CD14-positive monocyte (primary cell): ENCODE results near the gene PDIA6. TPM values are rescaled to one million over a fixed set of nuclear protein-coding genes. Genes with fewer than 3 reads are reported as not detected.

ENCODE experiments used
- DNase-seq, 3 donors: peaks; one replicate each; pipeline ENCODE4 v3.0.0-alpha.2; 2011 to 2022
- H2AFZ ChIP-seq: 2 replicates; pipeline ENCODE4 v1.6.0; 2012; ENCODE audit warnings: mild to moderate bottlenecking, low read depth, low read length, inconsistent platforms; ENCODE audit not compliant: insufficient read depth, poor library complexity, severe bottlenecking
- H3K27ac ChIP-seq, 2 donors: 1 replicate in 1 of 2; 2 replicates in 1 of 2; pipeline ENCODE4 v1.5.1; 2012 to 2013; ENCODE audit warnings: low read length in 2 of 2, control low read depth in 1 of 2, inconsistent platforms in 1 of 2, low read depth in 1 of 2, mild to moderate bottlenecking in 1 of 2
- H3K27me3 ChIP-seq, 2 donors: one replicate each; pipeline versions ENCODE4 v1.6.0 to v1.6.1; 2011 to 2013; ENCODE audit warnings: low read length in 2 of 2; ENCODE audit not compliant: control insufficient read depth in 2 of 2, insufficient read depth in 2 of 2
- H3K36me3 ChIP-seq, 2 donors: replicated peaks in 1 of 2; 1 replicate in 1 of 2; 2 replicates in 1 of 2; pipeline versions ENCODE4 v1.5.1 to v1.6.1; 2012 to 2013; ENCODE audit warnings: low read length in 2 of 2, control low read depth in 1 of 2, inconsistent platforms in 1 of 2, mild to moderate bottlenecking in 1 of 2; ENCODE audit not compliant: insufficient read depth in 2 of 2, control insufficient read depth in 1 of 2
- H3K4me1 ChIP-seq, 2 donors: 1 replicate in 1 of 2; 2 replicates in 1 of 2; pipeline versions ENCODE4 v1.5.1 to v1.6.1; 2012 to 2013; ENCODE audit warnings: low read length in 2 of 2, control low read depth in 1 of 2, inconsistent platforms in 1 of 2, mild to moderate bottlenecking in 1 of 2, moderate library complexity in 1 of 2; ENCODE audit not compliant: insufficient read depth in 2 of 2, control insufficient read depth in 1 of 2
- H3K4me2 ChIP-seq: replicated peaks from 2 replicates; pipeline ENCODE3; 2012; ENCODE audit warnings: low read length, moderate library complexity, mild to moderate bottlenecking; ENCODE audit not compliant: poor library complexity, severe bottlenecking; ENCODE audit errors: extremely low read depth
- H3K4me3 ChIP-seq, 3 experiments: fragments of 200-600 bp in 1 of 3; sonication (generic) in 1 of 3; replicated peaks in 1 of 3; 1 replicate in 2 of 3; 2 replicates in 1 of 3; pipeline ENCODE4 v1.5.1; 2011 to 2013; ENCODE audit warnings: low read length in 3 of 3, mild to moderate bottlenecking in 3 of 3, control low read depth in 2 of 3, low read depth in 2 of 3, inconsistent platforms in 1 of 3, moderate library complexity in 1 of 3
- H3K79me2 ChIP-seq: 2 replicates; pipeline ENCODE4 v1.6.0; 2012; ENCODE audit warnings: mild to moderate bottlenecking, control low read depth, inconsistent platforms, low read length, moderate library complexity; ENCODE audit not compliant: insufficient read depth
- H3K9ac ChIP-seq: 2 replicates; pipeline ENCODE4 v1.6.0; 2017; ENCODE audit warnings: low read length, mild to moderate bottlenecking; ENCODE audit not compliant: insufficient read depth, poor library complexity, severe bottlenecking
- H3K9me3 ChIP-seq, 2 donors: replicated peaks in 1 of 2; 1 replicate in 1 of 2; 2 replicates in 1 of 2; pipeline versions ENCODE4 v1.5.1 to v1.6.1; 2012 to 2013; ENCODE audit warnings: low read length in 2 of 2, control low read depth in 1 of 2; ENCODE audit not compliant: control insufficient read depth in 1 of 2, insufficient read depth in 1 of 2
- H4K20me1 ChIP-seq: 2 replicates; pipeline ENCODE4 v1.6.0; 2012; ENCODE audit warnings: mild to moderate bottlenecking, low read length, control low read depth, moderate library complexity; ENCODE audit not compliant: insufficient read depth
- H3K27ac Mint-ChIP-seq, 7 donors: one replicate each; pipeline ENCODE4 v1.8.0; 2020; ENCODE audit warnings: mild to moderate bottlenecking in 7 of 7, mixed read lengths in 7 of 7, moderate library complexity in 6 of 7, inconsistent platforms in 2 of 7
- H3K27me3 Mint-ChIP-seq, 3 donors: one replicate each; pipeline ENCODE4 v1.8.0; 2021 to 2022; ENCODE audit warnings: low read depth in 3 of 3, mild to moderate bottlenecking in 3 of 3, mixed read lengths in 3 of 3, moderate library complexity in 3 of 3, inconsistent platforms in 1 of 3
- H3K36me3 Mint-ChIP-seq, 2 donors: one replicate each; pipeline ENCODE4 v1.8.0; 2020; ENCODE audit warnings: mixed read lengths in 2 of 2, inconsistent platforms in 1 of 2, mild to moderate bottlenecking in 1 of 2
- H3K4me1 Mint-ChIP-seq: one replicate; pipeline ENCODE4 v1.8.0; 2020; ENCODE audit warnings: mild to moderate bottlenecking, mixed read lengths
- H3K4me3 Mint-ChIP-seq, 2 donors: one replicate each; pipeline ENCODE4 v1.8.0; 2020; ENCODE audit warnings: mild to moderate bottlenecking in 2 of 2, mixed read lengths in 2 of 2, moderate library complexity in 1 of 2
- H3K9me3 Mint-ChIP-seq, 7 donors: one replicate each; pipeline ENCODE4 v1.8.0; 2020 to 2022; ENCODE audit warnings: mixed read lengths in 7 of 7, mild to moderate bottlenecking in 6 of 7, moderate library complexity in 6 of 7, inconsistent platforms in 2 of 7
- CTCF ChIP-seq: fragments of 200-600 bp; IDR thresholded peaks from one replicate; pipeline ENCODE4 v1.8.0; 2022; ENCODE audit warnings: antibody characterized with exemption, mild to moderate bottlenecking
- WGBS: methylation state at CpG from one replicate; pipeline ENCODE4 v1.1.5; 2013; ENCODE audit warnings: missing lambda C conversion rate; ENCODE audit not compliant: insufficient coverage; 5-methylcytosine and 5-hydroxymethylcytosine counted together
- intact Hi-C, 2 donors: fragments of 100-400 bp; cut with micrococcal nuclease; formaldehyde crosslinking; loops; one replicate each; pipeline versions ENCODE4 v1.15.0 to v1.15.1; 2023
- polyA plus RNA-seq, 3 donors: library from polyadenylated mRNA; depleted of rRNA in 1 of 3; unstranded in 2 of 3; stranded (reverse) in 1 of 3; fragments of 300-500 nt in 2 of 3; fragments of >200 nt in 1 of 3; fragmentation: Illumina TruSeq in 2 of 3; gene quantifications; 1 replicate in 2 of 3; 2 replicates in 1 of 3; pipeline ENCODE4 v1.2.3, GENCODE V29; 2012 to 2021

The PDIA6 gene
- polyA plus RNA-seq, 3 donors: 49.8 to 187 (median 166) TPM

GRCh38 chr2:10777111-10777841 lies 35.3 kb downstream of the PDIA6 start:
- Histone ChIP-seq H3K4me3 (no peak overlapping the region), H3K27ac (no peak overlapping the region), H2AFZ (no peak overlapping the region), H3K4me2 (no peak overlapping the region), H3K9ac (no peak overlapping the region), H3K79me2 (no peaks in the 10 kb centered on the region), H3K27me3 (no peaks in the 10 kb centered on the region), H4K20me1 (no peaks in the 10 kb centered on the region), H3K9me3 (no peaks in the 10 kb centered on the region), H3K36me3 (peaks cover 32 to 38% of the 10 kb centered on the region in 2 donors), H3K4me1 (no peaks in the 10 kb centered on the region)
- Mint-ChIP-seq H3K27me3 (peaks cover 0 to 5% (median 2%) of the 10 kb centered on the region in 3 donors), H3K4me3 (no peak overlapping the region), H3K27ac (peak overlapping the region in 1 of 7 donors; percentile 68), H3K4me1 (no peaks in the 10 kb centered on the region), H3K36me3 (peaks cover 32 to 44% of the 10 kb centered on the region in 2 donors), H3K9me3 (peaks cover 0 to 3% (median 0%) of the 10 kb centered on the region in 7 donors)
- WGBS: 94% methylated on average over 20 of the region's 26 CpGs
- no peak for DNase-seq
- intact Hi-C loops: no loop called here
- TF ChIP-seq CTCF: no peak

GRCh38 chr2:10776231-10776977 lies 36.2 kb downstream of the PDIA6 start:
- H3K36me3 ChIP-seq: peaks cover 23 to 29% of the 10 kb centered on the region in 2 donors
- no peaks in the 10 kb centered on the region for H3K4me1 ChIP-seq
- peaks cover 0 to 3% (median 0%) of the 10 kb centered on the region in 7 donors for H3K9me3 Mint-ChIP-seq
- H3K36me3 Mint-ChIP-seq: peaks cover 23 to 35% of the 10 kb centered on the region in 2 donors
- H3K9me3 ChIP-seq: no peaks in the 10 kb centered on the region
- H4K20me1 ChIP-seq: no peaks in the 10 kb centered on the region
- no peak overlapping the region for H3K4me2 ChIP-seq
- intact Hi-C loops: no loop called here
- no peaks in the 10 kb centered on the region for H3K4me1 Mint-ChIP-seq
- no peak overlapping the region for H3K27ac Mint-ChIP-seq
- no peak overlapping the region for H3K4me3 Mint-ChIP-seq
- no peak for DNase-seq
- peaks cover 0 to 5% (median 2%) of the 10 kb centered on the region in 3 donors for H3K27me3 Mint-ChIP-seq
- WGBS: 87% methylated on average over 26 of the region's 27 CpGs
- no peaks in the 10 kb centered on the region for H3K27me3 ChIP-seq
- no peak overlapping the region for H3K27ac ChIP-seq
- H3K79me2 ChIP-seq: no peaks in the 10 kb centered on the region
- H3K4me3 ChIP-seq: no peak overlapping the region
- no peak overlapping the region for H3K9ac ChIP-seq
- TF ChIP-seq CTCF: no peak
- no peak overlapping the region for H2AFZ ChIP-seq
